CD4-positive, alpha-beta memory T cell (primary cell): ENCODE measurements around the gene ZNF79. TPM values are rescaled to one million over a fixed set of nuclear protein-coding genes. Genes with fewer than 3 reads are reported as not detected.

ENCODE experiments used
- CTCF ChIA-PET: fragments of 350-600 bp; sonication (Branson Sonifier 250); formaldehyde crosslinking; loops from one replicate; lab custom pipeline; 2021; ENCODE audit warnings: inconsistent platforms; ENCODE audit not compliant: partially characterized antibody; lab: Charles Lee
- POLR2A ChIA-PET: fragments of 350-600 bp; sonication (Branson Sonifier 250); formaldehyde crosslinking; loops from one replicate; lab custom pipeline; 2021; ENCODE audit not compliant: partially characterized antibody; lab: Charles Lee
- DNase-seq, 5 donors: peaks; one replicate each; pipeline versions ENCODE4 v3.0.0 to v3.0.0-alpha.2; 2020 to 2022; ENCODE audit warnings: mixed read lengths in 1 of 5
- H3K27ac ChIP-seq: one replicate; pipeline ENCODE4 v1.7.0; 2013; ENCODE audit warnings: low read depth, low read length
- H3K27me3 ChIP-seq: 2 replicates; pipeline ENCODE4 v1.7.0; 2013; ENCODE audit warnings: mild to moderate bottlenecking, low read length, moderate library complexity; ENCODE audit not compliant: insufficient read depth
- H3K36me3 ChIP-seq: 2 replicates; pipeline ENCODE4 v1.7.0; 2013; ENCODE audit warnings: mild to moderate bottlenecking, low read length, moderate library complexity; ENCODE audit not compliant: insufficient read depth
- H3K4me1 ChIP-seq: 2 replicates; pipeline ENCODE4 v1.7.0; 2013; ENCODE audit warnings: mild to moderate bottlenecking, low read length, moderate library complexity; ENCODE audit not compliant: insufficient read depth
- H3K4me3 ChIP-seq, 2 donors: one replicate each; pipeline ENCODE4 v1.7.0; 2013; ENCODE audit warnings: low read length in 2 of 2, mild to moderate bottlenecking in 1 of 2
- H3K9me3 ChIP-seq, 2 donors: one replicate each; pipeline ENCODE4 v1.7.0; 2013; ENCODE audit warnings: low read length in 2 of 2, control low read depth in 1 of 2; ENCODE audit not compliant: control insufficient read depth in 1 of 2
- H3K27ac Mint-ChIP-seq, 7 donors: one replicate each; pipeline ENCODE4 v1.8.0; 2020 to 2021; ENCODE audit warnings: mixed read lengths in 7 of 7, mild to moderate bottlenecking in 6 of 7, inconsistent platforms in 3 of 7, moderate library complexity in 3 of 7
- H3K27me3 Mint-ChIP-seq, 2 donors: one replicate each; pipeline ENCODE4 v1.8.0; 2020 to 2021; ENCODE audit warnings: mixed read lengths in 2 of 2
- H3K36me3 Mint-ChIP-seq, 2 donors: one replicate each; pipeline ENCODE4 v1.8.0; 2020 to 2021; ENCODE audit warnings: mixed read lengths in 2 of 2, inconsistent platforms in 1 of 2, mild to moderate bottlenecking in 1 of 2
- H3K4me1 Mint-ChIP-seq, 4 donors: one replicate each; pipeline ENCODE4 v1.8.0; 2020 to 2021; ENCODE audit warnings: mixed read lengths in 4 of 4, mild to moderate bottlenecking in 1 of 4
- H3K4me3 Mint-ChIP-seq, 8 donors: one replicate each; pipeline ENCODE4 v1.8.0; 2020 to 2021; ENCODE audit warnings: mixed read lengths in 8 of 8, mild to moderate bottlenecking in 7 of 8, moderate library complexity in 6 of 8, inconsistent platforms in 3 of 8
- H3K9me3 Mint-ChIP-seq, 8 donors: one replicate each; pipeline ENCODE4 v1.8.0; 2020 to 2021; ENCODE audit warnings: mixed read lengths in 8 of 8, mild to moderate bottlenecking in 5 of 8, inconsistent platforms in 3 of 8, moderate library complexity in 1 of 8
- intact Hi-C: fragments of 100-400 bp; cut with micrococcal nuclease; formaldehyde crosslinking; loops from one replicate; pipeline ENCODE4 v1.15.1; 2023
- polyA plus RNA-seq, 2 donors: library from polyadenylated mRNA; unstranded; fragments of 300-500 nt; fragmentation: Illumina TruSeq; gene quantifications; one replicate each; pipeline ENCODE4 v1.2.3, GENCODE V29; 2021
- total RNA-seq, 2 experiments: library from RNA; stranded (reverse); gene quantifications; one replicate each; pipeline ENCODE4 v1.2.3, GENCODE V29; 2021

Gene ZNF79
- total and polyA plus RNA-seq, 4 experiments from 2014 or later = 1.0 to 22.5 (median 14.0) TPM

DNA sequence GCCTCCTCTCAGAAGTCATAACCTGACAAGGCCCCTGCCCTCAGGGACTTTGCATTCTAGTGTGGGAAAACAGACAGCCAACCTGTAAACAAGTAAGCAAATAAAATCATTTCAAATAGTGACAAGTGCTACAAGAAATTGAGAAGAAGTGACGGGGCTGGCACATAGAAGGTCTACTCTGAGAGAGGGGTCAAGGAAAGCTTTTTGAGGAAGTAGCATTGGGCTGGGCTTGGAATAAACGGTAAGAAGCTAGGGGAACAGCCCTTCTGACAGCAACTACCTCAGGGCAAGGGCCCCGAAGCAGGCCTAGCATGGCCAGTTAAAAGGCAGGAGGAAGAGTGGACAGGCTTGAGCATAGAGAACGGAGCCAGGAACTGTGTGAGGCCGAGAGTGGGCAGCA lies 32.0 kb upstream of the ZNF79 start:
- H3K36me3 Mint-ChIP-seq = no peaks in the 10 kb centered on the region
- peaks cover 17 to 31% (median 23%) of the 10 kb centered on the region in 4 donors for H3K4me1 Mint-ChIP-seq
- DNase-seq = no peak
- intact Hi-C loops = no loop called here
- H3K9me3 Mint-ChIP-seq = no peaks in the 10 kb centered on the region
- no peaks in the 10 kb centered on the region for H3K36me3 ChIP-seq
- peaks cover 34% of the 10 kb centered on the region for H3K4me1 ChIP-seq
- H3K27me3 ChIP-seq = peaks cover 56% of the 10 kb centered on the region
- no peak overlapping the region for H3K27ac Mint-ChIP-seq
- no peak overlapping the region for H3K4me3 ChIP-seq
- ChIA-PET CTCF (interaction anchor here (1.3 kb wide), 1 partner anchor 11 kb away, joined by 4 read pairs; no protein-coding TSS in a partner anchor), POLR2A (no interaction called here)
- H3K4me3 Mint-ChIP-seq = no peak overlapping the region
- H3K27me3 Mint-ChIP-seq = peaks cover 49 to 50% of the 10 kb centered on the region in 2 donors
- H3K9me3 ChIP-seq = no peaks in the 10 kb centered on the region
- H3K27ac ChIP-seq = no peak overlapping the region

DNA sequence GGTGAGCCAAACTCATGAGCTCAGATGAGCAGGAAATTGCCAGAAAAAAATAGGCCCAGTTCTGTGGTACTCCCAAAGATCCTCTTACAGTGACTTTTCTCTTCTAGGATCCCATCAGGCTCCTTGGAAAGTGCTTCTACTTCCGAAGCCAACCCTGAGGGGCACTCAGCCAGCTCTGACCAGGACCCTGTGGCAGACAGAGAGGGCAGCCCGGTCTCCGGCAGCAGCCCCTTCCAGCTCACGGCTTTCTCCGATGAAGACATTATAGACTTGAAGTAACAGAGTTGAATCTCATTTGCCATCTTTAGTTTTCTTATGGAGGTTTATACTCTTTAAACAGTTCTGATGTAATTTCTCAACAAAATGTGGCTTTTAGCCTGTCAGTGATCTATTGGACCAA lies 31.2 kb upstream of the ZNF79 start:
- Histone ChIP-seq H3K4me1 (peaks cover 32% of the 10 kb centered on the region), H3K27me3 (peaks cover 57% of the 10 kb centered on the region), H3K27ac (no peak overlapping the region), H3K9me3 (no peaks in the 10 kb centered on the region), H3K4me3 (no peak overlapping the region), H3K36me3 (no peaks in the 10 kb centered on the region)
- H3K27me3 Mint-ChIP-seq = peaks cover 49 to 50% of the 10 kb centered on the region in 2 donors
- no peak for DNase-seq
- H3K4me1 Mint-ChIP-seq = peaks cover 17 to 31% (median 23%) of the 10 kb centered on the region in 4 donors
- no peak overlapping the region for H3K4me3 Mint-ChIP-seq
- POLR2A ChIA-PET = interaction anchor here (1.2 kb wide), 1 partner anchor 58 kb away, joined by 4 read pairs; no protein-coding TSS in a partner anchor
- no peaks in the 10 kb centered on the region for H3K9me3 Mint-ChIP-seq
- CTCF ChIA-PET = interaction anchor here (1.3 kb wide), 1 partner anchor 12 kb away, joined by 4 read pairs; no protein-coding TSS in a partner anchor
- H3K36me3 Mint-ChIP-seq = no peaks in the 10 kb centered on the region
- H3K27ac Mint-ChIP-seq = no peak overlapping the region
- intact Hi-C loops = no loop called here

DNA sequence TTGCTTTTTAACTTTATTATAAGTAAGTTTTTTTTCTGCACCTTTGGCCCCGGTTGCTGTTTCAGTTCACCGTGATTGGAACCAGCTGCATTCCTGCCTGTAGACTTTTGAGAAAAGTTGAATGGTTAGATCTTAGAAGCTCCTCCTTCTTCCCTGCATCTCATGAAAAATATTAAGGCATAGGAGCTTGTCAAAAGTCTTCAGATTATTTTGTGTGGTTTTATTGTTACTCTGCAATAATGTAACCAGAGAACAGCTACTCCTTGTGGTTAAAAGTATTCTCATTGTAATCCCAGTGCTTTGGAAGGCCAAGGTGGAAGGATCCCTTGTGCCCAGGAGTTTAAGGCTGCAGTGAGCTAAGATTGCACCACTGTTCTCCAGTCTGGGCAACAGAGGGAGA lies 30.5 kb upstream of the ZNF79 start:
- Histone ChIP-seq H3K27me3 (peaks cover 64% of the 10 kb centered on the region), H3K9me3 (no peaks in the 10 kb centered on the region), H3K4me3 (no peak overlapping the region), H3K36me3 (no peaks in the 10 kb centered on the region), H3K27ac (no peak overlapping the region), H3K4me1 (peaks cover 32% of the 10 kb centered on the region)
- CTCF ChIA-PET = no interaction called here
- POLR2A ChIA-PET = interaction anchor here (1.2 kb wide), 1 partner anchor 57 kb away, joined by 4 read pairs; no protein-coding TSS in a partner anchor
- Mint-ChIP-seq H3K27me3 (peaks cover 49 to 51% of the 10 kb centered on the region in 2 donors), H3K4me3 (no peak overlapping the region), H3K36me3 (no peaks in the 10 kb centered on the region), H3K9me3 (no peaks in the 10 kb centered on the region), H3K4me1 (peaks cover 12 to 31% (median 21%) of the 10 kb centered on the region in 4 donors), H3K27ac (no peak overlapping the region)
- DNase-seq = no peak
- intact Hi-C loops = no loop called here

DNA sequence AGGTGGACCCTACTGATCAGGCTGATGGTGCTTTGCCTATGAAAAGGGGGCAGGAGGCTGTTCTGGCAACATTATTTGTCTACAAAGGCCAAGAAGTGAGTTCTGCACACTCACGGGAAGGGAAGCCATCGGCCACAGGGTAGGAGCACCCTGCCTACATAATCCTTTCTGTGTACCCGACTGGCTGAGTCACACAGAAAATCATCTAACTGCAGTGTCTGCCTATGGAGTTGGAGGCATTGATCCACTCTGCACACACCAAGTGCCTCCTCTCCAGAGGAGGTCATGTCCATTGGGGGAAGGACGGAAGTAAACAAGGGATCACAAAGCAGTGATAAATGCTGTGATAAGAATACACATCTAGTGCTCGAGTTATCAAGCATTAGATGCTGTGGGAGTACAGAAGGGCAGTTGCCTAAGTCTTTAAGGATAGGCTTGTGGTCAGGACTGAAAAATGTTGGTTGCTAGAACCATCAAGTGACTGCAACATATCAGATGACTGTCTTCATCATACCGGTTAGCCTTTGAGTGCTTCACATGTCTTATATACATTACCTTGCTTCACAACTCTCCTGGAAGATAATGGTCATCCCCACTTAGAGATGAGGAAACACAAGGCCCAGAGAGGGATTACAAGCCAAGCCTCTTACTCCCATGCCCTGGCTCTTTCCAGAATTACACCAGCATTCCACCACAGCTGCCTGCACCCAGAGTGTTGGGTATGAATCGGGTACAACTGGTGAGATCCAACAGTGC lies 28.5 kb upstream of the ZNF79 start:
- no peaks in the 10 kb centered on the region for H3K36me3 Mint-ChIP-seq
- DNase-seq = no peak
- CTCF ChIA-PET = interaction anchor here (1.6 to 1.8 kb wide), 2 partner anchors 8 to 171 kb away, joined by 6 to 7 read pairs; no protein-coding TSS in a partner anchor
- Histone ChIP-seq H3K9me3 (no peaks in the 10 kb centered on the region), H3K4me1 (peaks cover 19% of the 10 kb centered on the region), H3K4me3 (no peak overlapping the region), H3K27ac (no peak overlapping the region), H3K36me3 (no peaks in the 10 kb centered on the region), H3K27me3 (peaks cover 56% of the 10 kb centered on the region)
- peak overlapping the region; percentile 42 to 76 (median 62) for H3K4me3 Mint-ChIP-seq
- POLR2A ChIA-PET = interaction anchor here (1.4 to 1.6 kb wide), 3 partner anchors 10 to 171 kb away, joined by 4 to 19 read pairs (median 10); partner anchors contain the start of genes LRSAM1 and RPL12
- intact Hi-C loops = loop anchor here (1.0 to 2.0 kb wide), 4 partner anchors 7 to 171 kb away; partner anchors contain the start of genes LRSAM1, RPL12 and ZNF79
- no peaks in the 10 kb centered on the region for H3K9me3 Mint-ChIP-seq
- H3K27me3 Mint-ChIP-seq = peaks cover 43 to 44% of the 10 kb centered on the region in 2 donors
- peaks cover 5 to 23% (median 13%) of the 10 kb centered on the region in 4 donors for H3K4me1 Mint-ChIP-seq
- H3K27ac Mint-ChIP-seq = peak overlapping the region in 3 of 7 donors; percentile 5 to 86 (median 60)

DNA sequence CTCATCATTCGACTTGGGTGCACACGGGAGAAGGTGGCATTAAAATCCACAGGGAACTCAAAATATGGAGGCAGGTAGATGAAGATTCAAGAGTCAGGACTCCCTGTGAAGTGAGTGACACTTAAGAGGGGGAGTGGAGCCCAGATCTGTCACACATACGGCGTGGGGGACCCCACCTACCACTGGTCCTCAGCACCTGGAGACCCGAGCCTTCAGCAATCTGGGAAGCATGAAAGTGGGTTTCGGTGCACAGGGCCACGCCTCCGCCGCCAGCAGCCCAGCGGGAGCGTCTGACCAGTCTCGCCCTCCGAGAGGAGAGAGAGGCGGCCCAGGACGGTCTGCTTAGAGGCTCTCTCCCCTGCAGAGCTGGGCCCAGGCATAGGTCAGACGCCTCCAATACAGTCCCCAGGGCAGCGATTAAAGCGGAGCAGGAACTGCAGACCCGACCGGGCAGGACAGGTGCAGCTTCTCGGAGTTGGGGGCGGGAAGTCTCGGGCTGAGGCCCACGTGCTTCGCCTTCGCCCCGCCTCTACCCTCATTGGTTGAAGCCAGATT lies 27.9 kb upstream of the ZNF79 start:
- H3K9me3 Mint-ChIP-seq = no peaks in the 10 kb centered on the region
- peaks cover 44 to 46% of the 10 kb centered on the region in 2 donors for H3K27me3 Mint-ChIP-seq
- POLR2A ChIA-PET = interaction anchor here (0.6 to 1.7 kb wide), 10 partner anchors 8 to 581 kb away, joined by 3 to 19 read pairs (median 5); partner anchors contain the start of genes LRSAM1, RALGPS1, RPL12 and TOR2A
- H3K27ac ChIP-seq = no peak overlapping the region
- peak overlapping the region in 3 of 7 donors; percentile 5 to 86 (median 60) for H3K27ac Mint-ChIP-seq
- H3K4me1 ChIP-seq = peaks cover 19% of the 10 kb centered on the region
- intact Hi-C loops = loop anchor here (1.0 to 2.0 kb wide), 4 partner anchors 8 to 172 kb away; partner anchors contain the start of genes LRSAM1, RPL12 and ZNF79
- H3K4me3 ChIP-seq = peak overlapping the region in 1 of 2 donors; percentile 45
- no peaks in the 10 kb centered on the region for H3K36me3 ChIP-seq
- peak overlapping the region; percentile 38 to 82 (median 63) for H3K4me3 Mint-ChIP-seq
- no peaks in the 10 kb centered on the region for H3K36me3 Mint-ChIP-seq
- DNase-seq = no peak
- CTCF ChIA-PET = interaction anchor here (1.0 to 1.8 kb wide), 8 partner anchors 9 to 182 kb away, joined by 3 to 7 read pairs (median 5); no protein-coding TSS in a partner anchor
- H3K9me3 ChIP-seq = no peaks in the 10 kb centered on the region
- peaks cover 54% of the 10 kb centered on the region for H3K27me3 ChIP-seq
- H3K4me1 Mint-ChIP-seq = peaks cover 5 to 23% (median 13%) of the 10 kb centered on the region in 4 donors

DNA sequence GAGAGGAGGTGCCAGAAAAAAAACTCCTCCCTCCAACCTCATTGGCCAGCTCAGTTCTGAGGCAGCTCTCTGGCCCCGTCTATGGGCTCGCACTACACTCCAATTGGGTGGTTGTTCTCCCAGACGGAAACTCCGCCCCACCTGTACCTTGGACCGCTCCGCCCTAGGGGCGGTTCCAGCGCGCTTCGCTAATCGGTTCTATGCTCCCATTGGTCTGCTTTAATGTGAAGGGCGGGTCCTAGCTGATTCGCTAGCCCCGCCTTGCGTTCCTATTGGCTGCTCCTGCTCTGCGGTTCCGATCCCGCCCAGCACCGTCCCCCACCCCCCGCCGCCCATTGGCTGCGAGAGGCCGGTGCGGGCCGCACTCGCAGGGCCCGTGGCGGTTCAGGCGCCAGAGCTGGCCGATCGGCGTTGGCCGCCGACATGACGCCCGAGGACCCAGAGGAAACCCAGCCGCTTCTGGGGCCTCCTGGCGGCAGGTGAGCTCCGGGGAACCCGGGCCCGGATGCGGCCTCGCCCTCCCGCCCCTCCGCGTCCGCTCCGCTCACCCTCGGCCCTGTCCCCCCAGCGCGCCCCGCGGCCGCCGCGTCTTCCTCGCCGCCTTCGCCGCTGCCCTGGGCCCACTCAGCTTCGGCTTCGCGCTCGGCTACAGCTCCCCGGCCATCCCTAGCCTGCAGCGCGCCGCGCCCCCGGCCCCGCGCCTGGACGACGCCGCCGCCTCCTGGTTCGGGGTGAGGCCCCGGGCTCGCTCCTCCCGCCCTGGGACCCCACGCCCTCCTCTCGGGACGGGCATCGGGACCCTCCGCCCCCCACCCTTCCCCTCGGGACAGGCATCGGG lies 27.2 kb upstream of the ZNF79 start, which contains the start of gene SLC2A8:
Gene SLC2A8, plus strand, starts transcription at position 362 of the 838 bp plus-strand sequence. Its CDS starts 62 bp downstream, at position 424.
- intact Hi-C loops = loop anchor here (1.0 to 2.0 kb wide), 5 partner anchors 9 to 183 kb away; partner anchors contain the start of genes LRSAM1, RPL12 and ZNF79
- Mint-ChIP-seq H3K36me3 (no peaks in the 10 kb centered on the region), H3K27me3 (peaks cover 43 to 44% of the 10 kb centered on the region in 2 donors), H3K4me3 (peak within 1 kb of the TSS; percentile 57 to 87 (median 69)), H3K27ac (peak within 1 kb of the TSS in 3 of 7 donors; percentile 13 to 86 (median 65)), H3K9me3 (no peaks in the 10 kb centered on the region), H3K4me1 (peaks cover 5 to 23% (median 13%) of the 10 kb centered on the region in 4 donors)
- peaks cover 19% of the 10 kb centered on the region for H3K4me1 ChIP-seq
- ChIA-PET CTCF (interaction anchor here (1.0 to 1.8 kb wide), 8 partner anchors 9 to 182 kb away, joined by 3 to 7 read pairs (median 5); no protein-coding TSS in a partner anchor), POLR2A (interaction anchor here (0.6 to 1.7 kb wide), 11 partner anchors 8 to 582 kb away, joined by 3 to 19 read pairs (median 5); partner anchors contain the start of genes LRSAM1, RALGPS1, RPL12 and STXBP1)
- H3K27ac ChIP-seq = no peak within 1 kb of the TSS
- peak; percentile 90 to 97 (median 95) for DNase-seq
- peak within 1 kb of the TSS; percentile 3 to 45 for H3K4me3 ChIP-seq
- H3K36me3 ChIP-seq = no peaks in the 10 kb centered on the region
- H3K9me3 ChIP-seq = no peaks in the 10 kb centered on the region
- peaks cover 49% of the 10 kb centered on the region for H3K27me3 ChIP-seq
